SJSA1 (cell line): ENCODE data around the gene CENPVL3. TPM values are rescaled to one million over a fixed set of nuclear protein-coding genes. Genes with fewer than 3 reads are reported as not detected.
"Not testable (repeated sequence)": the region's sequence is repeated elsewhere in the genome, so short reads cannot be mapped to it uniquely, and the experiment has no call there.

Experiments used
- DNase-seq, 2 experiments: peaks; one replicate each; pipeline ENCODE4 v3.0.0-alpha.2; 2015 to 2020; ENCODE audit warnings: low spot score in 2 of 2, low read depth in 1 of 2
- H3K27ac ChIP-seq: fragments of 250-450 bp; sonication (Bioruptor Pico); 2 replicates; pipeline ENCODE4 v1.5.1; 2020; ENCODE audit warnings: mild to moderate bottlenecking, moderate library complexity
- H3K27me3 ChIP-seq: fragments of 250-450 bp; sonication (Bioruptor Pico); replicated peaks from 2 replicates; pipeline ENCODE4 v1.5.1; 2020; ENCODE audit warnings: mild to moderate bottlenecking, moderate library complexity
- H3K36me3 ChIP-seq: fragments of 250-450 bp; sonication (Bioruptor Pico); 2 replicates; pipeline ENCODE4 v1.5.1; 2020; ENCODE audit warnings: mild to moderate bottlenecking
- H3K4me1 ChIP-seq: fragments of 250-450 bp; sonication (Bioruptor Pico); replicated peaks from 2 replicates; pipeline ENCODE4 v1.6.1; 2021; ENCODE audit warnings: mild to moderate bottlenecking
- H3K4me3 ChIP-seq: fragments of 250-450 bp; sonication (Bioruptor Pico); 2 replicates; pipeline ENCODE4 v1.5.1; 2020; ENCODE audit warnings: mild to moderate bottlenecking
- H3K9me3 ChIP-seq: fragments of 250-450 bp; sonication (Bioruptor Pico); replicated peaks from 2 replicates; pipeline ENCODE4 v1.5.1; 2020; ENCODE audit warnings: mild to moderate bottlenecking
- total RNA-seq: library from RNA; depleted of rRNA; stranded (reverse); fragments of >200 nt; shearing (Covaris generic); gene quantifications from 2 replicates; pipeline ENCODE4 v1.2.3, GENCODE V29; 2014; rRNA removed

The CENPVL3 gene
- not detected in 2 replicates for total RNA-seq

GRCh38 chrX:51618241-51619155, at the start of gene CENPVL3:
Gene CENPVL3, minus strand, starts transcription at chrX:51618912. Its CDS starts 39 bp downstream, at chrX:51618873.
- H3K36me3 ChIP-seq, H3K4me1 ChIP-seq, H3K27me3 ChIP-seq, DNase-seq, H3K4me3 ChIP-seq, H3K27ac ChIP-seq, H3K9me3 ChIP-seq: not testable (repeated sequence)

DNA sequence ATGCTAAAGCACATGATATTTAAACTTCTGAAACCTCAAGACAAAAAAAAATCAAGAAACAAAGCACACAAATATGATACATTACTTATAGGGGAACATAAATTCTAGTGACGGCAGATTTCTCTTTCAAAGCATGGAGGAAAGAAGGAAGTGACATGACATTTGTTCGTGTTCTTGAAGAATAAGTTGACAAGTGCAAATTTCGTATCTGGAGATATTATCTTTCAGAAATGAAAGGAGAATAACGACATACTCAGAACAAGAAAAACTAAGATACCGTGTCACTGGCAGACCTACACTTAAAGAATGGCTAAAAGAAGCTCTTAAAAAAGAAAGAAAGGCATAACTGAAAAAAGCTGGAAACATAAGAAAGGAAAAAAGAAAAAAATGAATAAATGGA, 47.3 kb upstream of the CENPVL3 start:
- Histone ChIP-seq H3K4me3 (no peak overlapping the region), H3K27ac (no peak overlapping the region), H3K36me3 (no peaks in the 10 kb centered on the region), H3K27me3 (no peaks in the 10 kb centered on the region), H3K9me3 (no peaks in the 10 kb centered on the region), H3K4me1 (no peaks in the 10 kb centered on the region)
- DNase-seq, result no peak

GRCh38 chrX:51643377-51643776, 24.7 kb upstream of the CENPVL3 start:
- Histone ChIP-seq H3K27me3 (no peaks in the 10 kb centered on the region), H3K4me1 (no peaks in the 10 kb centered on the region), H3K36me3 (no peaks in the 10 kb centered on the region), H3K9me3 (no peaks in the 10 kb centered on the region), H3K27ac (no peak overlapping the region), H3K4me3 (no peak overlapping the region)
- no peak for DNase-seq

GRCh38 chrX:51641421-51642021, 22.8 kb upstream of the CENPVL3 start:
- Histone ChIP-seq H3K9me3 (no peaks in the 10 kb centered on the region), H3K27me3 (no peaks in the 10 kb centered on the region), H3K27ac (no peak overlapping the region), H3K4me1 (no peaks in the 10 kb centered on the region), H3K4me3 (no peak overlapping the region), H3K36me3 (no peaks in the 10 kb centered on the region)
- DNase-seq, result peak in 1 of 2 experiments; percentile 10

DNA sequence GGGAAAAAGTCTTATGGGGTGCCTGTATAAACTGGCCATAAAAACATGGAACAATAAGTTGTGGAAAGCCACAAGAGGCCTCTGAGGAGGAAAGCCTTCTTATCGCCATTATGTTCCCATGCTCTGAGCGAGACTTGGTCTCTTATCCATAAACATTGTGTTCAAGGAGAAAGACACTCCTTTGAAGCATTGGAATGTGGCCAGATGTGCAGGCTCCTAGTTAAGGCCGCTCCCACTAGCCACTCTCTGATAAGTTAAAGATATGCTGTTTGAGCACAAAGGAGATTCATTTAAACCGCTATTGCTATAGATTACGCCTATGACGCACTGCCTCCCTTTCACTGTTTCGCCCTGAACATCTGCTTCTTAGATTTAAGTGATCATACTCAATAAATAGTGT, 17.8 kb upstream of the CENPVL3 start:
- not testable (repeated sequence) for H3K9me3 ChIP-seq, H3K36me3 ChIP-seq, H3K4me1 ChIP-seq, H3K27ac ChIP-seq, H3K4me3 ChIP-seq, H3K27me3 ChIP-seq, DNase-seq

GRCh38 chrX:51614353-51615012, 4.2 kb downstream of the CENPVL3 start:
- peak in 1 of 2 experiments; percentile 3 for DNase-seq
- Histone ChIP-seq H3K9me3 (no peaks in the 10 kb centered on the region), H3K27ac (no peak overlapping the region), H3K27me3 (no peaks in the 10 kb centered on the region), H3K4me3 (no peak overlapping the region), H3K36me3 (no peaks in the 10 kb centered on the region), H3K4me1 (no peaks in the 10 kb centered on the region)

GRCh38 chrX:51608766-51609165, 9.9 kb downstream of the CENPVL3 start:
- DNase-seq, result no peak
- Histone ChIP-seq H3K27ac (no peak overlapping the region), H3K36me3 (no peaks in the 10 kb centered on the region), H3K4me1 (no peaks in the 10 kb centered on the region), H3K9me3 (no peaks in the 10 kb centered on the region), H3K27me3 (no peaks in the 10 kb centered on the region), H3K4me3 (no peak overlapping the region)

DNA sequence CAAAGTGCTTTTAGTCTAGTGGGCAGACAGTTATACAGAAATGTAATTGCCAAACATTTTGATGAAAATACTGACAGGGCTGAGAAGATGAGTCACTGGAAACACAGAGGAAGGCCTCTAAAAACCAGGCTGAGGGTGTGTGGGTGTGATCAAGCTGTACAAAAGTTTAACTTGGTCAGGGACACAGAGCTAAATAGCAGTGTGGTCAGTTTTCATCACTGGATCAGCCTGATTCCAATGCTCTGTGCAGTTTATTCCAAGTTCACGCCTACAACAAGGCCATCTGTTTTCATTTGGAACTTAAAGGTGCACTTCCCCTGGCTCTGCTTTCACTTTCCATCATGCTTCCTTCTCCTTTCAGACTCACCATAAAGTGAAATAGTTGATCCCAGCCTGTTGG, 10.6 kb downstream of the CENPVL3 start:
- Histone ChIP-seq H3K9me3 (no peaks in the 10 kb centered on the region), H3K36me3 (no peaks in the 10 kb centered on the region), H3K27me3 (no peaks in the 10 kb centered on the region), H3K27ac (no peak overlapping the region), H3K4me3 (no peak overlapping the region), H3K4me1 (no peaks in the 10 kb centered on the region)
- DNase-seq, result no peak

GRCh38 chrX:51606446-51606845, 12.3 kb downstream of the CENPVL3 start:
- Histone ChIP-seq H3K4me3 (no peak overlapping the region), H3K4me1 (no peaks in the 10 kb centered on the region), H3K27me3 (no peaks in the 10 kb centered on the region), H3K9me3 (no peaks in the 10 kb centered on the region), H3K27ac (no peak overlapping the region), H3K36me3 (no peaks in the 10 kb centered on the region)
- no peak for DNase-seq

GRCh38 chrX:51598899-51599298, 19.8 kb downstream of the CENPVL3 start:
- Histone ChIP-seq H3K4me1 (no peaks in the 10 kb centered on the region), H3K36me3 (no peaks in the 10 kb centered on the region), H3K9me3 (no peaks in the 10 kb centered on the region), H3K27ac (no peak overlapping the region), H3K27me3 (no peaks in the 10 kb centered on the region), H3K4me3 (no peak overlapping the region)
- DNase-seq, result no peak

DNA sequence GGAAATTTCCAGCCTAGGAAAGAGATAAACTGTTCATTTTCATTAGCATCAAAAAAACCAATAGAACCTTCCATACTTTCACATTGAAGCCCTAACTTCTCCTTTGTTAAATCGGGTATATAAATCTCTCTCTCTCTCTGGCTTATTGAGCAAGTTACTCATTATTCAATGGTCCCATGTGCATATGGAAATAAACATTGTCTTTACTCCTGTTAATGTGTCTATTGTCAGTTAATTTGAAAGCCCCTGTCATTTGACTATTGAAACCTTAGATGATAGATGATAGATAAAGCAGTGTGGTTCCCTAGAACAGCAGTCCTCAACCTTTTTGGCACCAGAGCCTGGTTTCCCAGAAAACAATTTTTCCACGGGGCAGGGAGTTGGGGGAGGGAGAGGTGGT, 46.8 kb downstream of the CENPVL3 start:
- Histone ChIP-seq H3K36me3 (no peaks in the 10 kb centered on the region), H3K4me3 (no peak overlapping the region), H3K27me3 (no peaks in the 10 kb centered on the region), H3K4me1 (peaks cover 17% of the 10 kb centered on the region), H3K27ac (no peak overlapping the region), H3K9me3 (no peaks in the 10 kb centered on the region)
- DNase-seq, result no peak

- H3K4me1 ChIP-seq, result peaks cover 17% of the 10 kb centered on the region
- H3K36me3 ChIP-seq, result no peaks in the 10 kb centered on the region
- H3K4me3 ChIP-seq, result no peak overlapping the region
- DNase-seq, result peak in 1 of 2 experiments; percentile 1
- H3K9me3 ChIP-seq, result no peaks in the 10 kb centered on the region
- H3K27ac ChIP-seq, result peak overlapping the region; percentile 82
- no peaks in the 10 kb centered on the region for H3K27me3 ChIP-seq
Observed at GRCh38 chrX:51569561-51569960, 49.2 kb downstream of the CENPVL3 start.

- Histone ChIP-seq H3K36me3 (no peaks in the 10 kb centered on the region), H3K27ac (peak overlapping the region; percentile 82), H3K9me3 (no peaks in the 10 kb centered on the region), H3K4me3 (no peak overlapping the region), H3K27me3 (no peaks in the 10 kb centered on the region), H3K4me1 (peaks cover 17% of the 10 kb centered on the region)
- DNase-seq, result peak; percentile 38 to 66
Observed at GRCh38 chrX:51568586-51568985, 50.1 kb downstream of the CENPVL3 start.
